Neural progenitor cell (in vitro differentiated cells): ENCODE measurements around the gene CAMKK1. TPM values are rescaled to one million over a fixed set of nuclear protein-coding genes. Genes with fewer than 3 reads are reported as not detected.
A peak's percentile ranks its signal among the peaks of the same experiment; 100 is the strongest.

Source experiments
- DNase-seq: peaks from one replicate; pipeline ENCODE4 v3.0.0-alpha.2; 2016; ENCODE audit warnings: low spot score
- H2AFZ ChIP-seq: fragments of 200-600 bp; sonication (generic); replicated peaks from 2 replicates; pipeline ENCODE4 v1.6.1; 2016; ENCODE audit warnings: antibody characterized with exemption
- H3F3A ChIP-seq: fragments of 200-600 bp; sonication (generic); 2 replicates; pipeline ENCODE4 v1.6.1; 2016; ENCODE audit warnings: antibody characterized with exemption, low read depth
- H3K27ac ChIP-seq: fragments of 200-600 bp; sonication (generic); 2 replicates; pipeline ENCODE4 v1.5.1; 2016; ENCODE audit warnings: mild to moderate bottlenecking
- H3K27me3 ChIP-seq: fragments of 200-600 bp; sonication (generic); 2 replicates; pipeline ENCODE4 v1.6.1; 2016; ENCODE audit warnings: mild to moderate bottlenecking, moderate library complexity
- H3K36me3 ChIP-seq: fragments of 200-600 bp; sonication (generic); 2 replicates; pipeline ENCODE4 v1.5.1; 2016
- H3K4me1 ChIP-seq: fragments of 200-600 bp; sonication (generic); 2 replicates; pipeline ENCODE4 v1.6.1; 2016; ENCODE audit warnings: mixed run types
- H3K4me2 ChIP-seq: fragments of 200-600 bp; sonication (generic); 2 replicates; pipeline ENCODE4 v1.6.1; 2016
- H3K4me3 ChIP-seq: fragments of 200-600 bp; sonication (generic); 2 replicates; pipeline ENCODE4 v1.5.1; 2016
- H3K79me2 ChIP-seq: fragments of 200-600 bp; sonication (generic); 2 replicates; pipeline ENCODE4 v1.6.1; 2016; ENCODE audit warnings: low read depth
- H3K9ac ChIP-seq: fragments of 200-600 bp; sonication (generic); 2 replicates; pipeline ENCODE4 v1.6.1; 2016
- H3K9me3 ChIP-seq: fragments of 200-600 bp; sonication (generic); 2 replicates; pipeline ENCODE4 v1.5.1; 2016; ENCODE audit warnings: low read depth
- H4K20me1 ChIP-seq: fragments of 200-600 bp; sonication (generic); 2 replicates; pipeline ENCODE4 v1.6.1; 2016; ENCODE audit warnings: low read depth
- H3K27ac Mint-ChIP-seq: 3 replicates; pipeline ENCODE4 v1.8.0; 2021; ENCODE audit warnings: mixed read lengths
- H3K27me3 Mint-ChIP-seq: 2 replicates; pipeline ENCODE4 v1.8.0; 2022; ENCODE audit warnings: low read depth, mild to moderate bottlenecking, inconsistent platforms, moderate library complexity, mixed read lengths; ENCODE audit not compliant: insufficient read depth
- H3K36me3 Mint-ChIP-seq: 3 replicates; pipeline ENCODE4 v1.8.0; 2021; ENCODE audit warnings: mixed read lengths
- H3K4me1 Mint-ChIP-seq: 3 replicates; pipeline ENCODE4 v1.8.0; 2021; ENCODE audit warnings: mixed read lengths
- H3K4me3 Mint-ChIP-seq: 3 replicates; pipeline ENCODE4 v1.8.0; 2021; ENCODE audit warnings: mild to moderate bottlenecking, moderate library complexity, mixed read lengths
- H3K9me3 Mint-ChIP-seq: 3 replicates; pipeline ENCODE4 v1.8.0; 2020; ENCODE audit warnings: mixed read lengths
- CTCF ChIP-seq: fragments of 200-600 bp; sonication (generic); IDR thresholded peaks from 2 replicates; pipeline ENCODE4 v1.5.1; 2017; ENCODE audit warnings: antibody characterized with exemption, mild to moderate bottlenecking
- EZH2 ChIP-seq: fragments of 200-600 bp; sonication (generic); IDR thresholded peaks from 2 replicates; pipeline ENCODE4 v1.6.1; 2017; ENCODE audit warnings: antibody characterized with exemption, mild to moderate bottlenecking, moderate library complexity
- EZH2phosphoT487 ChIP-seq: fragments of 200-600 bp; sonication (generic); IDR thresholded peaks from 2 replicates; pipeline ENCODE4 v1.6.1; 2017; ENCODE audit warnings: antibody characterized with exemption
- total RNA-seq: library from RNA; depleted of rRNA; stranded (reverse); fragments of >200 nt; gene quantifications from 2 replicates; pipeline ENCODE4 v1.2.3, GENCODE V29; 2015; ENCODE audit warnings: low replicate concordance

Gene CAMKK1
- total RNA-seq, 1 donor from 2014 or later = 2.9 TPM

- H4K20me1 ChIP-seq = peaks cover 4% of the 10 kb centered on the region
- no peak for DNase-seq
- Mint-ChIP-seq H3K4me3 (no peak overlapping the region), H3K9me3 (no peaks in the 10 kb centered on the region), H3K36me3 (peaks cover 6% of the 10 kb centered on the region), H3K4me1 (peaks cover 26% of the 10 kb centered on the region), H3K27ac (no peak overlapping the region), H3K27me3 (peaks cover 4% of the 10 kb centered on the region)
- no peak for TF ChIP-seq EZH2
- H3K4me3 ChIP-seq = no peak overlapping the region
- H3K27me3 ChIP-seq = no peaks in the 10 kb centered on the region
- H3F3A ChIP-seq = peaks cover 11% of the 10 kb centered on the region
- peaks cover 16% of the 10 kb centered on the region for H3K4me1 ChIP-seq
- H3K4me2 ChIP-seq = no peak overlapping the region
- H2AFZ ChIP-seq = no peak overlapping the region
- no peaks in the 10 kb centered on the region for H3K79me2 ChIP-seq
- no peaks in the 10 kb centered on the region for H3K9me3 ChIP-seq
- no peaks in the 10 kb centered on the region for H3K36me3 ChIP-seq
- no peak overlapping the region for H3K27ac ChIP-seq
- H3K9ac ChIP-seq = no peak overlapping the region
These were observed 17.5 kb downstream of the CAMKK1 start for GRCh38 chr17:3875317-3875716.

DNA sequence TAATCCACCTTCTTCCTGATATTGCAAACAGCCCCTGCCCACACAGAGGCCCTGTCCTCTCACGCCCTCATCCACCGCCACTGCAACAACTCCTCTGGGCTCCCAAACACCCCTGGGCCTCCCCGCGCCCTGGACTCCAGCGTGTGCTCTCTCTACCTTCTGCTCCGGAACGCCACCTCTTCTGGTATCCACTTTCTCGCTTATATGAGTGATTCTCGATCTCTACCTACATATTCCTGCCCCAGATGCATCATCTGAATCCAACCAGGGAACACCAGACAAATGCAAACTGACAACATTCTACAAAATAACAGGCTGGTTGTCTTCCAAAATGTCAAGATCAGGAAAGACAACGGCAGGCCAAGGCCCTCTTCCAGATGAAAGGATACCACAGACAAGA lies 19.0 kb downstream of the CAMKK1 start:
- Histone ChIP-seq H3K27ac (no peak overlapping the region), H3K4me1 (peaks cover under 1% of the 10 kb centered on the region), H3K79me2 (no peaks in the 10 kb centered on the region), H3K9ac (no peak overlapping the region), H3K4me3 (no peak overlapping the region), H3K9me3 (no peaks in the 10 kb centered on the region), H3K4me2 (no peak overlapping the region), H2AFZ (no peak overlapping the region), H3K27me3 (no peaks in the 10 kb centered on the region), H4K20me1 (peaks cover 1% of the 10 kb centered on the region), H3K36me3 (no peaks in the 10 kb centered on the region), H3F3A (peaks cover 1% of the 10 kb centered on the region)
- DNase-seq = no peak
- Mint-ChIP-seq H3K9me3 (no peaks in the 10 kb centered on the region), H3K27ac (no peak overlapping the region), H3K4me3 (no peak overlapping the region), H3K36me3 (peaks cover 6% of the 10 kb centered on the region), H3K27me3 (peaks cover 4% of the 10 kb centered on the region), H3K4me1 (peaks cover 12% of the 10 kb centered on the region)
- TF ChIP-seq EZH2 (no peak), EZH2phosphoT487 (no peak), CTCF (no peak)

DNA sequence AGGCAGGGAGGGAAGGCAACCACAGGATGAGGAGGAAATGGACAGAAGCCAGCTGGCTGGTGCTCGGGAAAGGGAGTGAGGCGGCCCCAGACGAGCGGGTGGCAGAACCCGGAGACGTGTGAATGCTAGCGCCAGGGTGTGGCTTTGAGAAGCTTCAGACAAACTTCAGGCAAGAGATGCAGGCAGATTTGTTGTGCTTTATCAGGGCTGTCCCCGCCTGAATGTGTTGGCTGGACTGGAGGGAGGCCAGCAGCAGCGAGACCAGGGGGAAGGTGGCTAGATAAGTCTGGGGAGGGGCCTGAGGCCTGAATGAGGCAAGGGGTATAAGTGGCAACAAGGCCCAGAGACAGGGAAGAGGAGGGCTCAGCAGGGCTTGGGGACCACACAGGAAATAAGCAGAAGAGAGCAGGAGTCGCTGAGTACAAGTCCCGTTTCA lies 22.0 kb downstream of the CAMKK1 start:
- Histone ChIP-seq H3K4me1 (no peaks in the 10 kb centered on the region), H3K4me3 (no peak overlapping the region), H3K4me2 (no peak overlapping the region), H3K36me3 (no peaks in the 10 kb centered on the region), H3K27ac (no peak overlapping the region), H3K9me3 (no peaks in the 10 kb centered on the region), H2AFZ (no peak overlapping the region), H4K20me1 (no peaks in the 10 kb centered on the region), H3K9ac (no peak overlapping the region), H3K27me3 (no peaks in the 10 kb centered on the region), H3K79me2 (no peaks in the 10 kb centered on the region), H3F3A (no peaks in the 10 kb centered on the region)
- TF ChIP-seq CTCF (no peak), EZH2phosphoT487 (no peak), EZH2 (no peak)
- H3K4me1 Mint-ChIP-seq = peaks cover 6% of the 10 kb centered on the region
- peaks cover 3% of the 10 kb centered on the region for H3K27me3 Mint-ChIP-seq
- no peaks in the 10 kb centered on the region for H3K9me3 Mint-ChIP-seq
- peak overlapping the region; percentile 83 for H3K27ac Mint-ChIP-seq
- H3K4me3 Mint-ChIP-seq = no peak overlapping the region
- no peak for DNase-seq
- peaks cover 6% of the 10 kb centered on the region for H3K36me3 Mint-ChIP-seq

DNA sequence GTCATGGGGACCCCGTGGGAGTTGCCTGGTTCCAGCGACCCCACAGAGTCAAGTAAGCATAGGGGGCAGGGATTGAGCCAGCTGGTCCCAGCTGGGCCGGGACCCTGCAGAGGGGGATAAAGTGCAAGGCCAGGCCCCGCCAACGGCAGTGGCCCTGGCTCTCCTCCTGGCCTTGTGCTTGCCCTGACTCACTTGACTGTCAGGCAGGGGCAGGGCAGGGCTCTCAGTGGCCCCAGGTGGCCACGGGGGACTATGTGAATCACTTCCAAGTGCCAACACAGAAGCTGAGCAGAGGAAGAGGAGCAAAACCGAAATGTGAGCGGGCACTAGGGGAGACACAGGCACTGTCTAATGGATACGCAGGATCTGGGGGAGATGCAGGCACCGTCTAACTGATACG lies 25.2 kb downstream of the CAMKK1 start:
- Histone ChIP-seq H3K4me2 (no peak overlapping the region), H2AFZ (no peak overlapping the region), H3K36me3 (no peaks in the 10 kb centered on the region), H3K9me3 (no peaks in the 10 kb centered on the region), H3F3A (no peaks in the 10 kb centered on the region), H3K4me1 (no peaks in the 10 kb centered on the region), H3K27ac (no peak overlapping the region), H4K20me1 (no peaks in the 10 kb centered on the region), H3K9ac (no peak overlapping the region), H3K27me3 (no peaks in the 10 kb centered on the region), H3K79me2 (no peaks in the 10 kb centered on the region), H3K4me3 (no peak overlapping the region)
- Mint-ChIP-seq H3K27me3 (peaks cover 3% of the 10 kb centered on the region), H3K27ac (peak overlapping the region; percentile 55), H3K9me3 (no peaks in the 10 kb centered on the region), H3K36me3 (peaks cover 2% of the 10 kb centered on the region), H3K4me3 (no peak overlapping the region), H3K4me1 (peaks cover 6% of the 10 kb centered on the region)
- TF ChIP-seq CTCF = no peak
- TF ChIP-seq EZH2phosphoT487 = no peak
- no peak for TF ChIP-seq EZH2
- no peak for DNase-seq
